ENCODE results near the gene AFF3. TPM values are rescaled to one million over a fixed set of nuclear protein-coding genes. Genes with fewer than 3 reads are reported as not detected.

The AFF3 gene
- total RNA-seq, 1 donor from 2014 or later, result 20.9 TPM

DNA sequence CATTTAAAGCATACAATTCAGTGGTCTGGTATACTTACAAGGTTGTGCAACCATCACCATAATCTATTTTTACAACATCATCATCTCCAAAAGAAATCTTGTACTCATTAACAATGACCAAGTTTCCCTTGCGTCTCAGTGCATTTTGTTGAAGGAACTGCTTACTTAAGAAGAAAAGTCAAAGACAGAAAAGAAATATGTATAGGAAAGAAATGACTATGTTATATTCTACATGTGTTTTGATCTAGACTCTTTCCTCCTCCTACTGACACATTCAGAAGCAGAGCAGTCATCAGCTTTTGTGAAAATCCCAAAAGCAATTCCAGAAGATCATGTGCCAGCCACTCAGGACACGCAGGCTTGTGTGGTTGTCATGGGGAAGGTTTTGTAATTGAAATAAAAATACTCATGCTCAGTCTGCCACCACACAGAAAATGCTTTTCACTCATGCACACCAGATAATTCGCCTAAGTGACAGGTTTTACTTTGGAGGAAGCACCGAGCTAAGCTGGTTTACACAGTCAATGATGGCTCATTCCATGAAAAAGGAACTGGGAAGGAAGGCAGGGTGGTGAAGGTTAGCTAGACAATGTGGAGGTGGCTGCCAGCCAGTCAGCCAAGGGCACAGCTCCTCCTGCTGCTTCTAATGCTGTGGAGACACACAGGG, 494.1 kb downstream of the AFF3 start:
- DNase-seq (ENCODE audit: low read depth, low spot score), result no peak
- Mint-ChIP-seq H3K4me1 (peaks cover 29% of the 10 kb centered on the region), H3K36me3 (ENCODE audit: low read depth) (no peaks in the 10 kb centered on the region), H3K4me3 (no peak overlapping the region), H3K9me3 (no peaks in the 10 kb centered on the region), H3K27ac (ENCODE audit: unreplicated experiment) (no peak overlapping the region), H3K27me3 (ENCODE audit: low read depth) (no peaks in the 10 kb centered on the region)
- TF ChIP-seq CTCF (conservative IDR thresholded peaks at IDR 0.05), result no peak

GRCh38 chr2:99645960-99646359, 496.4 kb downstream of the AFF3 start:
- no peak for DNase-seq (ENCODE audit: low read depth, low spot score)
- Mint-ChIP-seq H3K36me3 (ENCODE audit: low read depth) (no peaks in the 10 kb centered on the region), H3K27me3 (ENCODE audit: low read depth) (no peaks in the 10 kb centered on the region), H3K9me3 (no peaks in the 10 kb centered on the region), H3K4me1 (peaks cover 14% of the 10 kb centered on the region), H3K4me3 (no peak overlapping the region), H3K27ac (ENCODE audit: unreplicated experiment) (no peak overlapping the region)
- no peak for TF ChIP-seq CTCF (conservative IDR thresholded peaks at IDR 0.05)

- H3K9me3 Mint-ChIP-seq, result no peaks in the 10 kb centered on the region
- no peak for DNase-seq (ENCODE audit: low read depth, low spot score)
- H3K4me3 Mint-ChIP-seq, result no peak overlapping the region
- H3K27ac Mint-ChIP-seq (ENCODE audit: unreplicated experiment), result no peak overlapping the region
- no peaks in the 10 kb centered on the region for H3K27me3 Mint-ChIP-seq (ENCODE audit: low read depth)
- peaks cover 14% of the 10 kb centered on the region for H3K4me1 Mint-ChIP-seq
- H3K36me3 Mint-ChIP-seq (ENCODE audit: low read depth), result no peaks in the 10 kb centered on the region
- TF ChIP-seq CTCF (conservative IDR thresholded peaks at IDR 0.05), result no peak
Measured at GRCh38 chr2:99644419-99644787, 498.0 kb downstream of the AFF3 start.

GRCh38 chr2:99643787-99644418, 498.5 kb downstream of the AFF3 start:
- Mint-ChIP-seq H3K4me3 (no peak overlapping the region), H3K36me3 (ENCODE audit: low read depth) (no peaks in the 10 kb centered on the region), H3K27me3 (ENCODE audit: low read depth) (no peaks in the 10 kb centered on the region), H3K4me1 (peaks cover 9% of the 10 kb centered on the region), H3K27ac (ENCODE audit: unreplicated experiment) (no peak overlapping the region), H3K9me3 (no peaks in the 10 kb centered on the region)
- DNase-seq (ENCODE audit: low read depth, low spot score), result no peak
- TF ChIP-seq CTCF (conservative IDR thresholded peaks at IDR 0.05), result no peak

DNA sequence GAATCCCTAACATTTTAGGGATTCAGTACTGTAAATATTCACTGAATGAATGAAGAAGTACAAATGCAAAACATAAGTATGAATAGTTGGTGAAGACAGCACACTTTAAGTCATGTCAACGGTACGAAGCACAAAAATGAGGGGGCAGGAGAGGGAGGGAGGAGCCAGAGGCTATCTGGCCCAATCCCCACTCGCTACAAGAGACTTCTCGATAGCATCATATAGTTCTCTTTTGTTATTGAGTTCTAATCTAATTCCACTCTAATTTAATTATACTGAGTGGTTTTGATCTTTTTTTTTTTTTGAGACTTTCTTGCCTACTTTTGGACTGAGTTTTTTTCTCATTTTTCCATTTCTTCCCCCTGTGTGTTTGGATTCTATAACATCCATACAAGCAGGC, 500.4 kb downstream of the AFF3 start:
- H3K36me3 Mint-ChIP-seq (ENCODE audit: low read depth), result no peaks in the 10 kb centered on the region
- no peaks in the 10 kb centered on the region for H3K9me3 Mint-ChIP-seq
- no peak for DNase-seq (ENCODE audit: low read depth, low spot score)
- no peak overlapping the region for H3K27ac Mint-ChIP-seq (ENCODE audit: unreplicated experiment)
- no peaks in the 10 kb centered on the region for H3K27me3 Mint-ChIP-seq (ENCODE audit: low read depth)
- H3K4me3 Mint-ChIP-seq, result no peak overlapping the region
- no peak for TF ChIP-seq CTCF (conservative IDR thresholded peaks at IDR 0.05)
- peaks cover 3% of the 10 kb centered on the region for H3K4me1 Mint-ChIP-seq
